SK-N-SH (cell line): ENCODE data around the gene ESD.

Source experiments
- CTCF ChIP-seq: fragments of 200-600 bp; sonication (generic); IDR thresholded peaks from 2 replicates; pipeline ENCODE4 v1.6.1; 2017; ENCODE audit warnings: antibody characterized with exemption, mild to moderate bottlenecking, moderate library complexity
- ELF1 ChIP-seq: IDR thresholded peaks from 2 replicates; pipeline ENCODE4 v1.4.0; 2012
- GATA2 ChIP-seq: sonication (generic); formaldehyde crosslinking; IDR thresholded peaks from 2 replicates; pipeline ENCODE4 v1.5.0; 2020; ENCODE audit warnings: mild to moderate bottlenecking, missing genetic modification reagents
- NRF1 ChIP-seq: IDR thresholded peaks from 2 replicates; pipeline ENCODE4 v1.6.1; 2012; ENCODE audit warnings: low read depth, mild to moderate bottlenecking, low read length
- PBX3 ChIP-seq: IDR thresholded peaks from 2 replicates; pipeline ENCODE4; 2012
- REST ChIP-seq: IDR thresholded peaks from 2 replicates; pipeline ENCODE4 v1.6.1; 2012; ENCODE audit warnings: mild to moderate bottlenecking, low read depth, low read length, moderate library complexity
- SIN3A ChIP-seq: IDR thresholded peaks from 2 replicates; pipeline ENCODE4 v1.6.1; 2012; ENCODE audit warnings: low read depth, mild to moderate bottlenecking, low read length, moderate library complexity, borderline replicate concordance
- SMC3 ChIP-seq: IDR thresholded peaks from 2 replicates; pipeline ENCODE4 v1.6.1; 2012; ENCODE audit warnings: low read depth, low read length, improper control_type of control experiment

- no peak for TF ChIP-seq PBX3
- TF ChIP-seq SIN3A: no peak
- TF ChIP-seq CTCF: no peak
- TF ChIP-seq NRF1: no peak
- no peak for TF ChIP-seq SMC3
- TF ChIP-seq GATA2 (CRISPR knock-in tag): no peak
- TF ChIP-seq REST: no peak
- no peak for TF ChIP-seq ELF1
Observed at GRCh38 chr13:46757640-46758039, 39.3 kb downstream of the ESD start.
